AG08396 (cell line): Measurements from ENCODE around the gene STUB1.

ENCODE experiments used
- DNase-seq: peaks from one replicate; pipeline ENCODE4 v3.0.0; 2012; ENCODE audit warnings: low spot score, mixed read lengths

Gene STUB1

GRCh38 chr16:667113-667779 lies 13.0 kb upstream of the STUB1 start:
- no peak for DNase-seq

GRCh38 chr16:667780-668518 lies 12.3 kb upstream of the STUB1 start, which contains the start of gene RHOT2:
Gene RHOT2, plus strand, starts transcription at chr16:668132. Its CDS starts 68 bp downstream, at chr16:668200.
- DNase-seq = peak; percentile 95

GRCh38 chr16:668519-669171 lies 11.6 kb upstream of the STUB1 start:
- no peak for DNase-seq

GRCh38 chr16:669666-670065 lies 10.5 kb upstream of the STUB1 start:
- no peak for DNase-seq

GRCh38 chr16:670485-671352 lies 9.5 kb upstream of the STUB1 start:
- no peak for DNase-seq

GRCh38 chr16:671353-672131 lies 8.7 kb upstream of the STUB1 start:
- DNase-seq = no peak

GRCh38 chr16:672371-672770 lies 7.8 kb upstream of the STUB1 start:
- DNase-seq = no peak

- DNase-seq = no peak
These were observed 7.4 kb upstream of the STUB1 start for GRCh38 chr16:672851-673250.

- DNase-seq = no peak
These were observed 6.7 kb upstream of the STUB1 start for GRCh38 chr16:673399-673991.

- DNase-seq = no peak
These were observed 5.9 kb upstream of the STUB1 start for GRCh38 chr16:674214-674881.

- DNase-seq = peak; percentile 65
These were observed 5.0 kb upstream of the STUB1 start, which contains the start of gene RHBDL1 for GRCh38 chr16:674968-675883. Gene RHBDL1, plus strand, starts transcription at chr16:675671. Its CDS starts 120 bp downstream, at chr16:675791.

GRCh38 chr16:675884-676564 lies 4.2 kb upstream of the STUB1 start:
- no peak for DNase-seq

GRCh38 chr16:676565-676902 lies 3.7 kb upstream of the STUB1 start:
- DNase-seq = no peak

- no peak for DNase-seq
These were observed 3.3 kb upstream of the STUB1 start for GRCh38 chr16:676913-677312.

- DNase-seq = no peak
These were observed 2.7 kb upstream of the STUB1 start for GRCh38 chr16:677316-678190.

GRCh38 chr16:678209-678857 lies 1.9 kb upstream of the STUB1 start:
- no peak for DNase-seq
